Measurements from ENCODE around the gene CRTAC1.

- TF ChIP-seq EP300 (IDR thresholded peaks at IDR 0.05; ENCODE audit: low read depth) (no peak), POLR2A (IDR thresholded peaks at IDR 0.05) (no peak), POLR2AphosphoS5 (IDR thresholded peaks at IDR 0.05) (no peak), CTCF (IDR thresholded peaks at IDR 0.05) (no peak)
Observed at GRCh38 chr10:97850446-97850845, 180.0 kb downstream of the CRTAC1 start.

Measured in transverse colon (tissue), 4 donors.